Occipital lobe (tissue), 2 donors: Measurements from ENCODE around the gene RHO. TPM values are rescaled to one million over a fixed set of nuclear protein-coding genes. Genes with fewer than 3 reads are reported as not detected.

Experiments
- DNase-seq: peaks from one replicate; lab custom pipeline; 2025; lab: John Stamatoyannopoulos, UW
- total RNA-seq: library from RNA; depleted of rRNA; stranded (reverse); fragments of >200 nt; gene quantifications from one replicate; pipeline ENCODE4 v1.2.3, GENCODE V29; 2014

The RHO gene
- total RNA-seq, 1 donor from 2014 or later, result not detected

DNA sequence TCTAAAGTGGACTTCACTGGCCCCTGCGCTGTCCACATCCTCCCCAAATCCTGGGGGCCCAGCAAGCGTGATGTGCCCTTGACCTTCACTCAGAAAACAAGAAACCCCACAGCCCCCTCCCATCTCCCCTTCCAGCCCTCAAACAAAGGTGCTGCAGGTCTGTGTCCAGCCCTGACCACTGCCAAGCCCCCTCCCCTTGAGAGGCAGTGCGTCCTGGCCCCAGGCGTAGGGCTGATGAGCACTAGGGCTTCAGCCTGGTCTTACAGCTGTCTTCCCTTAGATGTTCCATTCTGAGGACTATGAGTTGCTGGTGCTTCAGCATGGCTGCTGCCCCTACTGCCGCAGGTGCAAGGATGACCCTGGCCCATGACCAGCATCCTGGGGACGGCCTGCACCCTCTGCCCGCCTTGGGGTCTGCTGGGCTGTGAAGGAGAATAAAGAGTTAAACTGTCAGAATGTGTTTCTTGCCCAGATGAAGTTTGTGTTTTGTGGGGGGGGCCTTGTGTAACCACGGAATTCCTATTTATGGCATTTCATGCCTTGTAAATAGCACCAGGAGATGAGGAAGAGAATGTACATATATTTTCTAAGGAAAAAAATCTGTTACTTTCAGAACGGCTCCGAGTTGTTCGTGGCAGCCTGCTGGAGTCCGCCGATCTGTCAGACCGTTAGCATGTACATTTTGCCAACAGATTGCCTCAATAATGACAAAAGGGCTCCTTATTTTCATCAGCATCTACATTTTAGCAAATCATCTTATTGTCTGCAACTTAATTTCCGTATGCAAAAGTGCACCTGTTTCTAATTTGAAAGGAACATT is 8.3 kb upstream of the RHO start:
- DNase-seq, result no peak

GRCh38 chr3:129520960-129521359 is 7.5 kb upstream of the RHO start:
- no peak for DNase-seq

DNA sequence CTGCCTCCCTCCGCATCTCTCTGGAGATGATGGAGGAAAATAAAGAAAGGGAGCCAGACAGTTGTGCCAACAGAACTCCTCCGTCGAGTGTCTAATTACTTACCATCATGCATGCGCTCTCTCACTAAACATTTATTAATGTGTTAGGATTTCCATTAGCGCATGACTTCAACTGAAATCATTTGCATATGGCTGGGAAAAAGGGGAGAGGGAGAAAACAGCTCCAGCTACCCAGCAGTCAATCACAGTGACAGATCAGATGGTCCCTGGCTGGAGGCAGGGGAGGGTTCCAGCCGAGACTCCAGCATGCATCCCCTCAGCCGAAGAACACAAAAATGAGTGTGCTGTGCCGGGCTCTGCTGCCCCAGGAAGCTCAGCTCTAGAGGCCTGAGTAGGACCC is 6.8 kb upstream of the RHO start:
- no peak for DNase-seq

DNA sequence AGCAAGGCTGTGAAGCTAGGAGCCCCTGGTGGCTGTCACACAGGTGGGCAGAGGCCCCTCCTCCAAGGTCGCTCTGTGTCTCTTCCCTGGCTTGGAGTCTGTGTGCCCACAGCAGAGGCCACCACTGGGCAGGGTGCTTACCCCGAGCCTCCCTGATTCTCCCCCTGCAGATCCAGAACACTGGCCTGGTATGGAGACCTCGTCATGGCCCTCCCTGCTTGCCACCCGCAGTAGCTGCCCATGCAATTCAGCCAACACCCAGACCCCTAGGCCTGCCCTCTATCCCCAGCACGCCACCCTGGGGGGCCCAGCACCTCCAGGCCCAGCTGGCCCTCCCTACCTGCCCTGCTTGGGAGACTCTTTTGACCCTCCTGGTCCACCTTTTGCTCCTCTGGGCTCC is 5.5 kb upstream of the RHO start:
- DNase-seq, result no peak

DNA sequence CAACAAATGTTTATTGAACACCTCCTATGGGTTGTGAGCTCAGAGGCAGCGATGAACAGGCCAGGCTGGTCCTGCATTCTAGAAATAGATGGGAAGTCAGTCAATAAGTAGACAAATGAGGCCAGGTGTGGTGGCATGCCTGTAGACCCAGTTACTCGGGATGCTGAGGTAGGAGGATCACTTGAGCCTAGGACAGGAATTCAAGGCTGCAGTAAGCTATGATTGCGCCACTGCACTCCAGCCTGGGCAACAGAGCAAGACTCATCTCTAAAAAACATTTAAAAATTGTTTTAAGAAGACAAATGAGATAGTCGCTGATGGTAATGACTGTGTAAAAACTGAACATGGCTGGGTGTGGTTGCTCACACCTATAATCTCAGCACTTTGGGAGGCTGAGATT is 4.4 kb upstream of the RHO start:
- no peak for DNase-seq

- no peak for DNase-seq
Measured at GRCh38 chr3:129525341-129525968, 3.0 kb upstream of the RHO start.

DNA sequence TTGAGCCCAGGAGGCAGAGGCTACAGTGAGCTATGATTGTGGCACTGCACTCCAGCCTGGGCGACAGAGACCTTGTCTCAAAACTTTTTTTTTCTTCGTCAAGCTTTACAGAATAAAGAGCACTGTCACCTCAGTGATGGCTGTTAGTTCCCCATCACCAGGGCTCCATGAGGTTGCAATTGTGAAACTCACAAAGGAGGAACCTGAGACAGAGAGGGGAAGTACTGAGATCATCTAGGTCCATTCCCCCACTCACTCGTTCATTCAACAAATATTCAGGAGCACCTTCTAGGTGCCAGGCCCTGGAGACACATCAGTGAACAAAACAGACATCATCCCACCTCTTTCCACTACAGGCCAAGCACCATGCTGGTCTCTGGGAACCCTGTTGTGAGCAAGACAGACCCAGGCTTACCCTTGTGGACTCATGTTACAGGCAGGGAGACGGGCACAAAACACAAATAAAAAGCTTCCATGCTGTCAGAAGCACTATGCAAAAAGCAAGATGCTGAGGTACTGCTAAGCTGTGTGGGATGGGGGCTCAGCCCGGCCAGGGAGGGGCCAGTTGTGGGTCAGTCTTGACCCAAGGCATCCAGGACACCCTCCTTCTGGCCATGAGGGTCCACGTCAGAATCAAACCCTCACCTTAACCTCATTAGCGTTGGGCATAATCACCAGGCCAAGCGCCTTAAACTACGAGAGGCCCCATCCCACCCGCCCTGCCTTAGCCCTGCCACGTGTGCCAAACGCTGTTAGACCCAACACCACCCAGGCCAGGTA is 2.1 kb upstream of the RHO start:
- DNase-seq, result no peak

- no peak for DNase-seq
Measured at GRCh38 chr3:129527262-129527661, 1.2 kb upstream of the RHO start.

GRCh38 chr3:129529436-129530210 is 1.2 kb downstream of the RHO start:
- DNase-seq, result no peak

DNA sequence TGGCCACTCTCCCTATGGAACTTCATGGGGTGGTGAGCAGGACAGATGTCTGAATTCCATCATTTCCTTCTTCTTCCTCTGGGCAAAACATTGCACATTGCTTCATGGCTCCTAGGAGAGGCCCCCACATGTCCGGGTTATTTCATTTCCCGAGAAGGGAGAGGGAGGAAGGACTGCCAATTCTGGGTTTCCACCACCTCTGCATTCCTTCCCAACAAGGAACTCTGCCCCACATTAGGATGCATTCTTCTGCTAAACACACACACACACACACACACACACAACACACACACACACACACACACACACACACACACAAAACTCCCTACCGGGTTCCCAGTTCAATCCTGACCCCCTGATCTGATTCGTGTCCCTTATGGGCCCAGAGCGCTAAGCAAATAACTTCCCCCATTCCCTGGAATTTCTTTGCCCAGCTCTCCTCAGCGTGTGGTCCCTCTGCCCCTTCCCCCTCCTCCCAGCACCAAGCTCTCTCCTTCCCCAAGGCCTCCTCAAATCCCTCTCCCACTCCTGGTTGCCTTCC is 1.9 kb downstream of the RHO start:
- DNase-seq, result no peak

DNA sequence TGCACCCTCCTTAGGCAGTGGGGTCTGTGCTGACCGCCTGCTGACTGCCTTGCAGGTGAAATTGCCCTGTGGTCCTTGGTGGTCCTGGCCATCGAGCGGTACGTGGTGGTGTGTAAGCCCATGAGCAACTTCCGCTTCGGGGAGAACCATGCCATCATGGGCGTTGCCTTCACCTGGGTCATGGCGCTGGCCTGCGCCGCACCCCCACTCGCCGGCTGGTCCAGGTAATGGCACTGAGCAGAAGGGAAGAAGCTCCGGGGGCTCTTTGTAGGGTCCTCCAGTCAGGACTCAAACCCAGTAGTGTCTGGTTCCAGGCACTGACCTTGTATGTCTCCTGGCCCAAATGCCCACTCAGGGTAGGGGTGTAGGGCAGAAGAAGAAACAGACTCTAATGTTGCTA is 2.4 kb downstream of the RHO start:
- no peak for DNase-seq

DNA sequence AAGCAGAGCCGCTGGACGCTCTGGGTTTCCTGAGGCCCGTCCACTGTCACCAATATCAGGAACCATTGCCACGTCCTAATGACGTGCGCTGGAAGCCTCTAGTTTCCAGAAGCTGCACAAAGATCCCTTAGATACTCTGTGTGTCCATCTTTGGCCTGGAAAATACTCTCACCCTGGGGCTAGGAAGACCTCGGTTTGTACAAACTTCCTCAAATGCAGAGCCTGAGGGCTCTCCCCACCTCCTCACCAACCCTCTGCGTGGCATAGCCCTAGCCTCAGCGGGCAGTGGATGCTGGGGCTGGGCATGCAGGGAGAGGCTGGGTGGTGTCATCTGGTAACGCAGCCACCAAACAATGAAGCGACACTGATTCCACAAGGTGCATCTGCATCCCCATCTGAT is 3.3 kb downstream of the RHO start:
- no peak for DNase-seq

DNA sequence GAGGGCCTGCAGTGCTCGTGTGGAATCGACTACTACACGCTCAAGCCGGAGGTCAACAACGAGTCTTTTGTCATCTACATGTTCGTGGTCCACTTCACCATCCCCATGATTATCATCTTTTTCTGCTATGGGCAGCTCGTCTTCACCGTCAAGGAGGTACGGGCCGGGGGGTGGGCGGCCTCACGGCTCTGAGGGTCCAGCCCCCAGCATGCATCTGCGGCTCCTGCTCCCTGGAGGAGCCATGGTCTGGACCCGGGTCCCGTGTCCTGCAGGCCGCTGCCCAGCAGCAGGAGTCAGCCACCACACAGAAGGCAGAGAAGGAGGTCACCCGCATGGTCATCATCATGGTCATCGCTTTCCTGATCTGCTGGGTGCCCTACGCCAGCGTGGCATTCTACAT is 3.8 kb downstream of the RHO start:
- no peak for DNase-seq

DNA sequence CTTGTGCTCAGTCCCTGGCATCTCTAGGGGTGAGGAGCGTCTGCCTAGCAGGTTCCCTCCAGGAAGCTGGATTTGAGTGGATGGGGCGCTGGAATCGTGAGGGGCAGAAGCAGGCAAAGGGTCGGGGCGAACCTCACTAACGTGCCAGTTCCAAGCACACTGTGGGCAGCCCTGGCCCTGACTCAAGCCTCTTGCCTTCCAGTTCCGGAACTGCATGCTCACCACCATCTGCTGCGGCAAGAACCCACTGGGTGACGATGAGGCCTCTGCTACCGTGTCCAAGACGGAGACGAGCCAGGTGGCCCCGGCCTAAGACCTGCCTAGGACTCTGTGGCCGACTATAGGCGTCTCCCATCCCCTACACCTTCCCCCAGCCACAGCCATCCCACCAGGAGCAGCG is 5.0 kb downstream of the RHO start:
- no peak for DNase-seq

- DNase-seq, result no peak
Measured at GRCh38 chr3:129534428-129535027, 6.1 kb downstream of the RHO start.

DNA sequence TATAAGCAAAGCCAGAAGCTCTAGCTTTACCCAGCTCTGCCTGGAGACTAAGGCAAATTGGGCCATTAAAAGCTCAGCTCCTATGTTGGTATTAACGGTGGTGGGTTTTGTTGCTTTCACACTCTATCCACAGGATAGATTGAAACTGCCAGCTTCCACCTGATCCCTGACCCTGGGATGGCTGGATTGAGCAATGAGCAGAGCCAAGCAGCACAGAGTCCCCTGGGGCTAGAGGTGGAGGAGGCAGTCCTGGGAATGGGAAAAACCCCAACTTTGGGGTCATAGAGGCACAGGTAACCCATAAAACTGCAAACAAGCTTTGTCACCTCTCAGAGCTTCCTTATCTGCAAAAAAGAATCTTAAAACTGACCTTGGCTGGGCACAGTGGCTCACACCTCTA is 6.6 kb downstream of the RHO start:
- DNase-seq, result no peak

- DNase-seq, result no peak
Measured at GRCh38 chr3:129536374-129536667, 7.9 kb downstream of the RHO start.

GRCh38 chr3:129536804-129537203 is 8.4 kb downstream of the RHO start:
- peak; percentile 42 for DNase-seq

GRCh38 chr3:129539206-129539605 is 10.8 kb downstream of the RHO start:
- DNase-seq, result no peak

DNA sequence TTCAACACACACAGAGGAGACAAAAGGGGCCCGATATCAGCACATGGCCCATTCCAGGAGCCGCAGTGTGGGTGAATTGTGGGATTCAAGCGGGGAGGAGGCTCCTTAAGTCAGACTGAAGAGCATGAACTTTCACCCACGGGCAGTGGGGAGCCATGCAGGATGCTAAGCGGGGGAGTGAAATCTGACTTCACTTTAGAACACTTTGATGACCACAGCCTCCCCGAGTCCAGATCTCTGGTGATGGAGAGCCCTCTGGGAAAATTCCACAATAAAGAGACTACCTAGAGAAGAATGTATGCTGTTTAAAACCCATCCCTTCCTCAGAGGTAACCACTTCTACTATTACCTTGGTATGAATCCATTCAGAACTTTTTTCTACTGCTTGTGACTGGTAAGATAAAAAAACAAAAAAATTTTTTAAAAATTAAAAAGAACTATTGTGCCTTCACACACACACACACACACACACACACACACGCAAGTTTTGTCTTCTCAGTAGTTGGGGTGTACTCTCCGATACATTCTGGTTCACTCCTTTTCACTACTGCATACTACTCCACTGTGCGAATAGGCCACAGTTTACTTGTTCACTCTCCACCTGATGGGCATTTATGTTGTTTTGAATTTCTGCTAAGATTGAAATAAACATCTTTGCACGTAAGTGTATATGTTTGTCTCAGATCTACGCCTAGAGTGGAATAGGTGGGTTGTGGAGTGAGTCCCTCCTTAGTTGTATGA is 12.5 kb downstream of the RHO start:
- no peak for DNase-seq

DNA sequence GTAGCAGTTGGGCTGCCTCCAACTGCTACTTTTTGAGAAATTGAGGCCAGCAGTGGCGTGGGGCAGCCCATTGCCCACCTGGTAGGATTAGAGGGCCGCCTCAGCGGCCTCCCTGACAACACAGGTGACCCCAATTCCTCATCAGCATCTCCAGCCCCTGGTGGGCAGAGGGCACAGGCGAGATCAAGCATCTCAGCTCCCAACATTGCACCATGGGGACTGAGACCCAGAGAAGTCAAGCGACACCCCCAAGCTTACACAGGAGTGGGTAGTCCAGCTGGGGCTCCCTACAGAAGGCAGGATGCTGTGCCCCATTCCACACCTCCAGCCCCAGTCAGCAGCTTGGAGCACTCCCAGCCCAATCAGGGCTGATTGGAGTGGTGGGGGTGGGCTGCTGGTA is 14.3 kb downstream of the RHO start:
- no peak for DNase-seq
